22Rv1 (cell line): Measurements from ENCODE around the gene EPN2.

Source experiments
- ZFX ChIP-seq: fragments of 450-650 bp; IDR thresholded peaks from 2 replicates; pipeline ENCODE4 v1.6.1; 2017; ENCODE audit warnings: antibody characterized with exemption, borderline replicate concordance
- TF ChIP-seq, protein P1 (sequence below): fragments of 450-650 bp; IDR thresholded peaks from 2 replicates; pipeline ENCODE4 v1.5.1; 2017; ENCODE audit warnings: mild to moderate bottlenecking

DNA sequence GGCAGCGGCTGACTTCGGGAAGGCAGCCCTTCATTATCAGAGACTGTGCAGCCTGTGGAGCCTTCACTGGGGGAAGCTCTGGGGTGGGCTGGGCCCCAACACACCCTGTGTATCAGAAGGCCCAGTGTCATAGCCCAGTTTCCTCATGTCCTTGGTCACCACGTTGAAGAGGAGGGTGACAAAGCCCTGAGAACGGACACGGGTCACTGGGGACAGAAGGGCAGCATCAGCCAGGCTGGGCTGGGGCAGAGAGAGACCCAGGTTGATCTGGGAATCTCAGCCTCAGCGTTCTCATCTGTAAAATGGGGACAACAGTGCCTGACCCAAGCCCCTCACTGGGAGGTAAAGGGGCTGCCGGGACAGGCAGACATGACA lies 106.1 kb downstream of the EPN2 start:
- TF ChIP-seq, protein P1, sequence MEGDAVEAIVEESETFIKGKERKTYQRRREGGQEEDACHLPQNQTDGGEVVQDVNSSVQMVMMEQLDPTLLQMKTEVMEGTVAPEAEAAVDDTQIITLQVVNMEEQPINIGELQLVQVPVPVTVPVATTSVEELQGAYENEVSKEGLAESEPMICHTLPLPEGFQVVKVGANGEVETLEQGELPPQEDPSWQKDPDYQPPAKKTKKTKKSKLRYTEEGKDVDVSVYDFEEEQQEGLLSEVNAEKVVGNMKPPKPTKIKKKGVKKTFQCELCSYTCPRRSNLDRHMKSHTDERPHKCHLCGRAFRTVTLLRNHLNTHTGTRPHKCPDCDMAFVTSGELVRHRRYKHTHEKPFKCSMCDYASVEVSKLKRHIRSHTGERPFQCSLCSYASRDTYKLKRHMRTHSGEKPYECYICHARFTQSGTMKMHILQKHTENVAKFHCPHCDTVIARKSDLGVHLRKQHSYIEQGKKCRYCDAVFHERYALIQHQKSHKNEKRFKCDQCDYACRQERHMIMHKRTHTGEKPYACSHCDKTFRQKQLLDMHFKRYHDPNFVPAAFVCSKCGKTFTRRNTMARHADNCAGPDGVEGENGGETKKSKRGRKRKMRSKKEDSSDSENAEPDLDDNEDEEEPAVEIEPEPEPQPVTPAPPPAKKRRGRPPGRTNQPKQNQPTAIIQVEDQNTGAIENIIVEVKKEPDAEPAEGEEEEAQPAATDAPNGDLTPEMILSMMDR = no peak
- no peak for TF ChIP-seq ZFX
